SK-N-MC (cell line): ENCODE data around the gene FGFR3.

ENCODE experiments used
- EZH2 ChIP-seq: fragments of 200-600 bp; sonication (generic); IDR thresholded peaks from one replicate; pipeline ENCODE4 v1.6.1; 2017; ENCODE audit warnings: antibody characterized with exemption
- POLR2AphosphoS5 ChIP-seq: IDR thresholded peaks from 2 replicates; pipeline ENCODE4 v1.6.1; 2012; ENCODE audit warnings: mild to moderate bottlenecking, low read depth, low read length, borderline replicate concordance

- TF ChIP-seq EZH2 (no peak), POLR2AphosphoS5 (no peak)
These were observed 21.4 kb downstream of the FGFR3 start for GRCh38 chr4:1814453-1814852.
